Loucy (cell line): ENCODE measurements around the gene TTBK2.

Experiments
- H2AFZ ChIP-seq: fragments of 200-600 bp; sonication (generic); 2 replicates; pipeline ENCODE4 v1.6.0; 2016; ENCODE audit warnings: antibody characterized with exemption, mild to moderate bottlenecking, low read length, moderate library complexity
- H3F3A ChIP-seq: fragments of 200-600 bp; 2 replicates; pipeline ENCODE4 v1.6.0; 2016; ENCODE audit warnings: antibody characterized with exemption, low read depth, mild to moderate bottlenecking
- H3K27me3 ChIP-seq: fragments of 200-600 bp; sonication (generic); 2 replicates; pipeline ENCODE4 v1.6.1; 2014; ENCODE audit warnings: low read length, mild to moderate bottlenecking; ENCODE audit not compliant: insufficient read depth, poor library complexity, severe bottlenecking
- H3K36me3 ChIP-seq: fragments of 200-600 bp; sonication (generic); 2 replicates; pipeline ENCODE4 v1.6.1; 2016; ENCODE audit warnings: low read length; ENCODE audit not compliant: insufficient read depth
- H3K4me1 ChIP-seq: fragments of 200-600 bp; sonication (generic); 2 replicates; pipeline ENCODE4 v1.5.1; 2014; ENCODE audit warnings: low read length, mild to moderate bottlenecking; ENCODE audit not compliant: insufficient read depth, poor library complexity, severe bottlenecking
- H3K4me2 ChIP-seq: fragments of 200-600 bp; sonication (generic); 2 replicates; pipeline ENCODE4 v1.6.0; 2014; ENCODE audit warnings: antibody characterized with exemption, low read length, low read depth, mild to moderate bottlenecking; ENCODE audit not compliant: poor library complexity, severe bottlenecking
- H3K4me3 ChIP-seq: fragments of 200-600 bp; sonication (generic); 2 replicates; pipeline ENCODE4 v1.5.1; 2014; ENCODE audit warnings: low read length, mild to moderate bottlenecking, mixed read lengths; ENCODE audit not compliant: poor library complexity, severe bottlenecking
- H3K79me2 ChIP-seq: fragments of 200-600 bp; sonication (generic); 2 replicates; pipeline ENCODE4 v1.6.1; 2014; ENCODE audit warnings: low read length; ENCODE audit not compliant: insufficient read depth
- H3K9ac ChIP-seq: fragments of 200-600 bp; sonication (generic); 2 replicates; pipeline ENCODE4 v1.6.0; 2014; ENCODE audit warnings: mild to moderate bottlenecking, low read depth, low read length, moderate library complexity; ENCODE audit not compliant: poor library complexity, severe bottlenecking
- H3K9me2 ChIP-seq: fragments of 200-600 bp; sonication (generic); replicated peaks from 2 replicates; pipeline ENCODE4 v1.6.1; 2016; ENCODE audit warnings: low read depth, low read length, mixed read lengths
- H3K9me3 ChIP-seq: fragments of 200-600 bp; sonication (generic); 2 replicates; pipeline ENCODE4 v1.6.1; 2014; ENCODE audit warnings: mild to moderate bottlenecking, antibody characterized with exemption, low read length, low read depth; ENCODE audit not compliant: insufficient read depth
- H4K20me1 ChIP-seq: fragments of 200-600 bp; sonication (generic); 2 replicates; pipeline ENCODE4 v1.6.0; 2014; ENCODE audit warnings: antibody characterized with exemption, low read length, mild to moderate bottlenecking; ENCODE audit not compliant: insufficient read depth, poor library complexity, severe bottlenecking
- CTCF ChIP-seq: fragments of 200-600 bp; sonication (generic); conservative IDR thresholded peaks from 2 replicates; pipeline ENCODE4 v1.5.1; 2014; ENCODE audit warnings: mild to moderate bottlenecking, antibody characterized with exemption, low read length
- EZH2phosphoT487 ChIP-seq: fragments of 200-600 bp; IDR thresholded peaks from 2 replicates; pipeline ENCODE4 v1.6.1; 2018; ENCODE audit warnings: antibody characterized with exemption, mild to moderate bottlenecking, moderate library complexity, borderline replicate concordance

The TTBK2 gene

DNA sequence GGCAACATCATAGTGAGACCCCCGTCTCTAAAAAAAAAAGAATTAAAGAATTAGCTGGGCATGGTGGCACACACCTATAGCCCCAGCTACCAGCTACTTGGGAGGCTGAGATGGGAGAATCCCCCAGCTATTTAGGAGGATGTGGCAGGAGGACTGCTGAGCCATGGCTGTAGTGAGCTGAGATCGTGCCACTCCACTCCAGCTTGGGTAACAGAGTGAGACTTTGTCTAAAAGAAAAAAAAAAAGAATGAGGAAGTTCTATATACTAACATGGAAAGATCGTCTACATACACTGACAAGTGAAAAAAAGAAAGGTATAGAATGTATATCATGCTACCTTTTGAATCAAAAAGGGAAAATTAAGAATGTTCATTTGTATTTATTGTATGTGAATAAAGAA, 99.8 kb downstream of the TTBK2 start:
- H3K79me2 ChIP-seq, result no peaks in the 10 kb centered on the region
- H3K4me3 ChIP-seq, result no peak overlapping the region
- no peaks in the 10 kb centered on the region for H3F3A ChIP-seq

GRCh38 chr15:42819786-42820185, 100.8 kb downstream of the TTBK2 start:
- Histone ChIP-seq H3K27me3 (no peaks in the 10 kb centered on the region), H3K4me3 (no peak overlapping the region), H3K9ac (no peak overlapping the region), H3K9me3 (no peaks in the 10 kb centered on the region), H3K4me1 (no peaks in the 10 kb centered on the region), H3K4me2 (no peak overlapping the region), H3K36me3 (peaks cover 12% of the 10 kb centered on the region; the same call in 1 of the 2 replicates), H3K79me2 (no peaks in the 10 kb centered on the region), H3K9me2 (no peaks in the 10 kb centered on the region), H4K20me1 (no peaks in the 10 kb centered on the region), H2AFZ (no peak overlapping the region), H3F3A (no peaks in the 10 kb centered on the region)
- TF ChIP-seq EZH2phosphoT487 (no peak), CTCF (no peak)

More for the DNA sequence above, 99.8 kb downstream of the TTBK2 start:
- H3K9me3 ChIP-seq, result no peaks in the 10 kb centered on the region
- H3K9ac ChIP-seq, result no peak overlapping the region
- no peak for TF ChIP-seq CTCF
- TF ChIP-seq EZH2phosphoT487, result no peak
- no peaks in the 10 kb centered on the region for H3K27me3 ChIP-seq
- no peaks in the 10 kb centered on the region for H4K20me1 ChIP-seq
- no peaks in the 10 kb centered on the region for H3K9me2 ChIP-seq
- H3K4me1 ChIP-seq, result no peaks in the 10 kb centered on the region
- no peak overlapping the region for H2AFZ ChIP-seq
- peaks cover 12% of the 10 kb centered on the region; the same call in 1 of the 2 replicates for H3K36me3 ChIP-seq
- H3K4me2 ChIP-seq, result no peak overlapping the region

- H3K36me3 ChIP-seq, result peaks cover 21% of the 10 kb centered on the region; the same call in 1 of the 2 replicates
- no peaks in the 10 kb centered on the region for H3K79me2 ChIP-seq
- H4K20me1 ChIP-seq, result no peaks in the 10 kb centered on the region
- H3K4me1 ChIP-seq, result no peaks in the 10 kb centered on the region
- no peaks in the 10 kb centered on the region for H3F3A ChIP-seq
- no peak overlapping the region for H3K9ac ChIP-seq
- H3K4me2 ChIP-seq, result no peak overlapping the region
- H3K9me3 ChIP-seq, result no peaks in the 10 kb centered on the region
- H3K9me2 ChIP-seq, result no peaks in the 10 kb centered on the region
- no peaks in the 10 kb centered on the region for H3K27me3 ChIP-seq
- H2AFZ ChIP-seq, result no peak overlapping the region
- TF ChIP-seq CTCF, result no peak
- no peak for TF ChIP-seq EZH2phosphoT487
- H3K4me3 ChIP-seq, result no peak overlapping the region
These were observed 109.1 kb downstream of the TTBK2 start for GRCh38 chr15:42811433-42811832.
